Measurements from ENCODE around the gene FOXI2. TPM values are rescaled to one million over a fixed set of nuclear protein-coding genes. Genes with fewer than 3 reads are reported as not detected.

FOXI2 gene
- total RNA-seq (not detected), total RNA-seq (0 to 0.26 (median 0) reads per million in 172 experiments)
- not detected for polyA plus RNA-seq (2013, experiment 1 of 2)
- not detected for polyA plus RNA-seq (2013, experiment 2 of 2)

DNA sequence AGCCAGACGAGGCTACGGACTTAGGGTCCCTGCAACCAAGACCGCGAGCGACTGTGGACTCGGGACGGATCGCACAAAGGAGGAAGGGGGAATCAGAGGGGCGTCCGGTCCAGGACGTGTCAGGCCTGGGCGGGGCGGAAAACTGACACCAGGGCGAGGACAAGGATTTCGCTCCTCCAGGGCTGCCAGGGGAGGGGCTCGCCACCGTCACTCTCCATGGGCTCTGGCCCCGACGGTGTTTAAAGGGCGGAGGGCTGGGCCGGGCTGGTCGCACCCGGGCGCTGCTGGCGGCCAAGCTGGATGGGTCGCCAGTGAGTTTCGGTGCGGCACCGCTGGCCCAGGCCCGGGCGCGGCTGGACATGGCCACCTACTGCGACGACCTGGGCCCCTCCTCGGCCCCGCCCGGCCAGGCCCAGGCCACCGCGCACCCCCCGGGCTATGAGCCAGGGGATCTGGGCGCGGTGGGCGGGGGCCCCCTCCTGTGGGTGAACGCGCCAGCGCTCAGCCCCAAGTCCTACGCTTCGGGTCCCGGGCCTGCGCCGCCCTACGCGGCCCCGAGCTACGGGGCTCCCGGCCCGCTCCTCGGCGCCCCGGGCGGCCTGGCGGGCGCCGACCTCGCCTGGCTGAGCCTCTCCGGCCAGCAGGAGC is at the start of gene FOXI2:
Gene FOXI2, plus strand, starts transcription at position 271 of the 648 bp plus-strand sequence. Its CDS starts 89 bp downstream, at position 360.
- no peak within 1 kb of the TSS for H3K27ac Mint-ChIP-seq
- POLR2A ChIA-PET = no interaction called here
- Histone ChIP-seq H3K36me3 (ENCODE audit: insufficient read depth, low read length) (no peaks in the 10 kb centered on the region), H3K4me1 (ENCODE audit: insufficient read depth, low read length) (no peaks in the 10 kb centered on the region), H3K4me3 (ENCODE audit: low read length) (no peak within 1 kb of the TSS), H3K9me3 (ENCODE audit: control insufficient read depth in 1 of 2, insufficient read depth in 1 of 2, low read length in 2 of 2) (peaks cover 0 to 36% of the 10 kb centered on the region in 2 experiments), H3K27me3 (ENCODE audit: control insufficient read depth in 1 of 2, insufficient read depth in 2 of 2, low read length in 2 of 2) (peaks cover 33 to 53% of the 10 kb centered on the region in 2 experiments), H3K27ac (ENCODE audit: low read depth in 1 of 2, low read length in 2 of 2) (no peak within 1 kb of the TSS)
- no peaks in the 10 kb centered on the region for H3K4me1 Mint-ChIP-seq (ENCODE audit: low read depth)
- no peak for DNase-seq
- TF ChIP-seq, protein P1, sequence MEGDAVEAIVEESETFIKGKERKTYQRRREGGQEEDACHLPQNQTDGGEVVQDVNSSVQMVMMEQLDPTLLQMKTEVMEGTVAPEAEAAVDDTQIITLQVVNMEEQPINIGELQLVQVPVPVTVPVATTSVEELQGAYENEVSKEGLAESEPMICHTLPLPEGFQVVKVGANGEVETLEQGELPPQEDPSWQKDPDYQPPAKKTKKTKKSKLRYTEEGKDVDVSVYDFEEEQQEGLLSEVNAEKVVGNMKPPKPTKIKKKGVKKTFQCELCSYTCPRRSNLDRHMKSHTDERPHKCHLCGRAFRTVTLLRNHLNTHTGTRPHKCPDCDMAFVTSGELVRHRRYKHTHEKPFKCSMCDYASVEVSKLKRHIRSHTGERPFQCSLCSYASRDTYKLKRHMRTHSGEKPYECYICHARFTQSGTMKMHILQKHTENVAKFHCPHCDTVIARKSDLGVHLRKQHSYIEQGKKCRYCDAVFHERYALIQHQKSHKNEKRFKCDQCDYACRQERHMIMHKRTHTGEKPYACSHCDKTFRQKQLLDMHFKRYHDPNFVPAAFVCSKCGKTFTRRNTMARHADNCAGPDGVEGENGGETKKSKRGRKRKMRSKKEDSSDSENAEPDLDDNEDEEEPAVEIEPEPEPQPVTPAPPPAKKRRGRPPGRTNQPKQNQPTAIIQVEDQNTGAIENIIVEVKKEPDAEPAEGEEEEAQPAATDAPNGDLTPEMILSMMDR (IDR thresholded peaks at IDR 0.05) = no peak
- intact Hi-C loops (cut with DNase I, micrococcal nuclease) = no loop called here
- H3K4me3 Mint-ChIP-seq = no peak within 1 kb of the TSS
- H3K27me3 Mint-ChIP-seq = peaks cover 42% of the 10 kb centered on the region
- H3K9me3 Mint-ChIP-seq = no peaks in the 10 kb centered on the region
- ATAC-seq (ENCODE audit: poor library complexity) = no peak
- H3K36me3 Mint-ChIP-seq (ENCODE audit: low read depth) = no peaks in the 10 kb centered on the region
- CTCF ChIA-PET = no interaction called here

DNA sequence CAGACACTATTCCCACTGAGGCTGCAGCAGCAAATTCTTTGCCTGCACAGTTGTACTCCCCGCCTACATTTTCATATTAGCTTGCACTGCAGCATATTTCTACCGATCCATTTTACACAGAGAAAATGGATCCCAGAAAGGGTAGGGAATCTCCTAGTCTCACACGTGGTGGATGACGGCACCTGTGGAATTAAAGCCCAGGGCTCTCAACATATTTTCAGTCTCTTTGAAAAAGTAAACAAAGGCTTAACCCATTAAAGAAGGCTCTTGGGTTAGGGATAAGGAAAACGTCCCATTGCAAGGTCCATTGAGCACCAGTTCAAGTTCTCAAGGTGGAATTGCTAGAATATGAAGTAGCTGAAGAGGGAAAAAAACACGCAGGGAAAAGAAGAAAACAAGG is 49.4 kb upstream of the FOXI2 start:
- TF ChIP-seq, protein P1 (IDR thresholded peaks at IDR 0.05) = no peak
- intact Hi-C loops (cut with DNase I, micrococcal nuclease) = no loop called here
- Mint-ChIP-seq H3K27ac (no peak overlapping the region), H3K4me3 (no peak overlapping the region), H3K36me3 (ENCODE audit: low read depth) (no peaks in the 10 kb centered on the region), H3K4me1 (ENCODE audit: low read depth) (no peaks in the 10 kb centered on the region), H3K27me3 (no peaks in the 10 kb centered on the region), H3K9me3 (no peaks in the 10 kb centered on the region)
- no peaks in the 10 kb centered on the region for H3K9me3 ChIP-seq (ENCODE audit: control insufficient read depth in 1 of 2, insufficient read depth in 1 of 2, low read length in 2 of 2)
- no peak for DNase-seq
- ChIA-PET POLR2A (no interaction called here), CTCF (no interaction called here)
- no peaks in the 10 kb centered on the region for H3K36me3 ChIP-seq (ENCODE audit: insufficient read depth, low read length)
- no peak overlapping the region for H3K27ac ChIP-seq (ENCODE audit: low read depth in 1 of 2, low read length in 2 of 2)
- no peak overlapping the region for H3K4me3 ChIP-seq (ENCODE audit: low read length)
- no peak for ATAC-seq (ENCODE audit: poor library complexity)
- H3K27me3 ChIP-seq (ENCODE audit: control insufficient read depth in 1 of 2, insufficient read depth in 2 of 2, low read length in 2 of 2) = peaks cover 0 to 2% of the 10 kb centered on the region in 2 experiments
- H3K4me1 ChIP-seq (ENCODE audit: insufficient read depth, low read length) = no peaks in the 10 kb centered on the region

DNA sequence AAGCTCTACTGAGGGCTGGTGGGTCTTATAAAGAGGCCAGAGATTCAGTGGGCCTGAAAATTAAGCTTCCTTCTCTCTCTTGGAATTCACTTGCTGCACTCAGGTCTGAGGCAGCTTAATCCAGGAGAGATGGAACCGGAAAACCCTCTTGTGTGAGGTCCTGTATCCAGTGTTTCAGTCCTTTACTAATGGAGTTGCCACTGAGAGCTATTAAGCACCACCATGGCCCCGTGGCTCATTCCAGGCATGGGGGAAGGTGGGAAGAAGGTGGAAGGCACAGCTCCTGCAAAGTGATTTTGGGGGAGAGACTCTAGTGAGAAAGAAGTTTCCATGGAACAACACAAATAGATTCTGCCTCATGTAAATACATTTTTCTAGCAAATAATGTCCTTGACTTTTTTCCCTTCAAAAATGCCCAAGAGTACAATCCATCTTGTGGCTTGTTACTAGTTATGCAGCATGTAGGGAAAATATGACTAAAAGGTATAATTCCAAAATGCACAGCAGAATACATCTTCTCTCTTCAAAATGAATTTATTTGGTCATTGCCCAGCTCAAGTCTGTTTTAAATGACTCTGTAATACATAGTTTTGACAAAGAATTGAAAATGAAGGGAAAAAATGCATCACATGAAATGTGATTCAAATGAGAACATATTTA is 46.7 kb upstream of the FOXI2 start:
- intact Hi-C loops (cut with DNase I, micrococcal nuclease) = no loop called here
- no peak overlapping the region for H3K4me3 ChIP-seq (ENCODE audit: low read length)
- TF ChIP-seq, protein P1 (IDR thresholded peaks at IDR 0.05) = no peak
- peaks cover 6% of the 10 kb centered on the region for H3K27me3 Mint-ChIP-seq
- no peaks in the 10 kb centered on the region for H3K4me1 Mint-ChIP-seq (ENCODE audit: low read depth)
- H3K4me1 ChIP-seq (ENCODE audit: insufficient read depth, low read length) = no peaks in the 10 kb centered on the region
- ChIA-PET POLR2A (no interaction called here), CTCF (interaction anchor here (1.1 kb wide), 1 partner anchor 16 kb away, joined by 3 read pairs; no protein-coding TSS in a partner anchor)
- H3K27me3 ChIP-seq (ENCODE audit: control insufficient read depth in 1 of 2, insufficient read depth in 2 of 2, low read length in 2 of 2) = peaks cover 0 to 2% of the 10 kb centered on the region in 2 experiments
- no peak overlapping the region for H3K27ac ChIP-seq (ENCODE audit: low read depth in 1 of 2, low read length in 2 of 2)
- ATAC-seq (ENCODE audit: poor library complexity) = no peak
- H3K9me3 Mint-ChIP-seq = no peaks in the 10 kb centered on the region
- H3K36me3 Mint-ChIP-seq (ENCODE audit: low read depth) = no peaks in the 10 kb centered on the region
- no peaks in the 10 kb centered on the region for H3K36me3 ChIP-seq (ENCODE audit: insufficient read depth, low read length)
- peaks cover 0 to 4% of the 10 kb centered on the region in 2 experiments for H3K9me3 ChIP-seq (ENCODE audit: control insufficient read depth in 1 of 2, insufficient read depth in 1 of 2, low read length in 2 of 2)
- H3K27ac Mint-ChIP-seq = no peak overlapping the region
- no peak overlapping the region for H3K4me3 Mint-ChIP-seq
- no peak for DNase-seq
